DND-41 (cell line): ENCODE results near the gene TYK2.

Source experiments
- CTCF ChIP-seq: IDR thresholded peaks from 2 replicates; pipeline ENCODE4 v1.5.1; 2012; ENCODE audit warnings: borderline replicate concordance, low read length, moderate library complexity, mild to moderate bottlenecking; ENCODE audit not compliant: poor library complexity, severe bottlenecking; ENCODE audit errors: extremely low read depth
- EZH2 ChIP-seq: IDR thresholded peaks from 3 replicates; pipeline ENCODE4 v1.6.1; 2012; ENCODE audit warnings: borderline replicate concordance, low read depth, mild to moderate bottlenecking, moderate library complexity, low read length, inconsistent platforms; ENCODE audit not compliant: severe bottlenecking

- TF ChIP-seq CTCF: no peak
- TF ChIP-seq EZH2: no peak
These were observed 23.9 kb downstream of the TYK2 start for GRCh38 chr19:10356431-10356830.
